ENCODE data around the gene SCAMP2.
A peak's percentile ranks its signal among the peaks of the same experiment; 100 is the strongest.
"Not testable (repeated sequence)": the region's sequence is repeated elsewhere in the genome, so short reads cannot be mapped to it uniquely, and the experiment has no call there.

SCAMP2 gene, protein sequence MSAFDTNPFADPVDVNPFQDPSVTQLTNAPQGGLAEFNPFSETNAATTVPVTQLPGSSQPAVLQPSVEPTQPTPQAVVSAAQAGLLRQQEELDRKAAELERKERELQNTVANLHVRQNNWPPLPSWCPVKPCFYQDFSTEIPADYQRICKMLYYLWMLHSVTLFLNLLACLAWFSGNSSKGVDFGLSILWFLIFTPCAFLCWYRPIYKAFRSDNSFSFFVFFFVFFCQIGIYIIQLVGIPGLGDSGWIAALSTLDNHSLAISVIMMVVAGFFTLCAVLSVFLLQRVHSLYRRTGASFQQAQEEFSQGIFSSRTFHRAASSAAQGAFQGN

DNA sequence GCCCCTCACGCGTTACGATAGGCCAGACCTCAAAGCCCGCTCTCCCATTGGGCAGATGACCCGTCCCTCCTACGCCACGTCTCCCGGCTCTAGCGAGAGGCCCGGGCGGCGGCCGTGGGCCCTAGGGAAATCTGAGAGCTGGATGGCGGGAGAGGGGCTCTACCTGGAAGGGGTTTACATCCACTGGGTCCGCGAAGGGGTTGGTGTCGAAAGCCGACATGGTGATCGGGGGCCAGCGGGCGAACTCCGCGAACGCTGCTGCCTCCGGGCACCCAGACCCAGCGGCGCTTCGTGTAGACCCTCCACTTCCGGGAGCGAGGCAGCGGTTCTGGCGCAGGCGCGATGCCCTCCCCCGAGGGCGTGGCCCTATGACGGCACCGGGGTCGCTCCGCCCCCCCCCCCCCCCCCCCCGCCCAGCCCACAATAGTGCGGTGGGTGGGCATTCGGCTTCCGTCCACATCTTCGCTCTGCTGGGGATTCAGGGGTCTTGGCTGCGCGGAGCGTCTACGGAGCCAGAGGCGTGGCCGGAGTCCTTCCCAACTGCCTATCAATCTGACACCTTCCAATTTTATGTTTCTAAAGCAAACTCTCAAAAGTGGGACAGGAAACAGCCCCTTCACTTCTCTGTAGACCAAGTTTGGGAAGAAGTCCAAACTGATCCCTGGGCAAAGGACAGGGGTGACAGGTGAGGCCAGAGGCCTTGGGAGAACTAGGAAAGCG, at the start of gene SCAMP2:
Gene SCAMP2, minus strand, starts transcription at position 330 of the 720 bp plus-strand sequence. Its CDS starts 110 bp downstream, at position 220.
- intact Hi-C loops (cut with micrococcal nuclease) = loop anchor here (2.0 kb wide), 1 partner anchor 18 kb away; the partner anchor contains the start of gene MPI
- peaks cover 1% of the 10 kb centered on the region for H3K27me3 Mint-ChIP-seq
- peak within 1 kb of the TSS; percentile 96 for H3K27ac Mint-ChIP-seq
- H3K4me3 Mint-ChIP-seq = peak within 1 kb of the TSS; percentile 95
- peaks cover 52% of the 10 kb centered on the region for H3K4me1 Mint-ChIP-seq (ENCODE audit: low read depth)
- H3K36me3 Mint-ChIP-seq (ENCODE audit: low read depth) = peaks cover 45% of the 10 kb centered on the region
- no peaks in the 10 kb centered on the region for H3K9me3 Mint-ChIP-seq

DNA sequence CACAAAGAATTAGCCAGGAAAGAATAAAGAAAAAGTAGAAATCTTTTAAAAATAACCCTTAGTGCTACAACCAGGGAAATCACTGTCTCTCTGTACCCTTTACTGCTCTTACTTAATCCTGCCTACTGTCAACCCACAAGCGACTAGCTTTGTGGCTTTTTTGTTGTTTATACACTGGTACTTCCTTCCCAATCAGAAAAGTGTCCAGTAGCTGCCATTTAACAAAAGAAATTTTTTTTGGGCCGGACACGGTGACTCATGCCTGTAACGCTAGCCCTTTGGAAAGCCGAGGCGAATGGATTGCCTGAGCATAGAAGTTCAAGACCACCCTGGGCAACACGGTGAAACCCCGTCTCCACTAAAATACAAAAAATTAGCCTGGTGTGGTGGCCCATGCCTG, 47.3 kb upstream of the SCAMP2 start:
- H3K27ac Mint-ChIP-seq = no peak overlapping the region
- peaks cover 97% of the 10 kb centered on the region for H3K36me3 Mint-ChIP-seq (ENCODE audit: low read depth)
- no peak overlapping the region for H3K4me3 Mint-ChIP-seq
- no peaks in the 10 kb centered on the region for H3K4me1 Mint-ChIP-seq (ENCODE audit: low read depth)
- intact Hi-C loops (cut with micrococcal nuclease) = no loop called here
- no peaks in the 10 kb centered on the region for H3K27me3 Mint-ChIP-seq
- no peaks in the 10 kb centered on the region for H3K9me3 Mint-ChIP-seq

DNA sequence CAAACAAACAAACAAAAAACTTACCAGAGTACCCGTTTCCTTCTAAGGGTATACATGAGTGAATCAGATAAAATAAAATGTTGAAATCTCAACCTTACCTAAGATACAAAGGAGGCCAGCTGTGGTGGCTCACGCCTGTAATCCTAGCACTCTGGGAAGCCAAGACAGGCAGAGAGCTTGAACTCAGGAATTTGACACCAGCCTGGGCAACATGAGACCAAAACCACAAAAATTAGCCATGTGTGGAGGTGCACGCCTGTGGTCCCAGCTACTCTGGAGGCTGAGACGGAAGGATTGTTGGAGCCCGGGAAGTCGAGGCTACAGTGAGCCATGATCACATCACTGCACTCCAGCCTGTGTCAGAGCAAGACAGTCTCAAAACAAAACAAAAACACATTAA, 44.5 kb upstream of the SCAMP2 start:
- Mint-ChIP-seq H3K4me1 (ENCODE audit: low read depth) (no peaks in the 10 kb centered on the region), H3K27me3 (no peaks in the 10 kb centered on the region), H3K9me3 (no peaks in the 10 kb centered on the region), H3K36me3 (ENCODE audit: low read depth) (peaks cover 97% of the 10 kb centered on the region), H3K27ac (no peak overlapping the region), H3K4me3 (no peak overlapping the region)
- intact Hi-C loops (cut with micrococcal nuclease) = no loop called here

DNA sequence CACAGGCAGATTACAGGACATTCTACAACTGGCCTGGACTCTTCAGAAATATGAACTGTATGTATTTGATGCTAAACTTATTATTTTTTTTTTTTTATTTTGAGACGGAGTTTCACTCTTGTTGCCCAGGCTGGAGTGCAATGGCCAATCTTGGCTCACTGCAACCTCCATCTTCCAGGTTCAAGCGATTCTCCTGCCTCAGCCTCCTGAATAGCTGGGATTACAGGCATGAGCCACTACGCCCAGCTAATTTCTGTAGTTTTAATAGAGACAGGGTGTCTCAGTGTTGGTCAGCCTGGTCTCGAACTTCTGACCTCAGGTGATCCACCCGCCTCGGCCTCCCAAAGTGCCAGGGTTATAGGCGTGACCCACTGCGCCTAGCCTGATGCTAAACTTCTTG, 40.6 kb upstream of the SCAMP2 start:
- H3K4me3 Mint-ChIP-seq; H3K27ac Mint-ChIP-seq; H3K9me3 Mint-ChIP-seq; H3K4me1 Mint-ChIP-seq (ENCODE audit: low read depth); H3K27me3 Mint-ChIP-seq; intact Hi-C loops (cut with micrococcal nuclease): not testable (repeated sequence)
- H3K36me3 Mint-ChIP-seq (ENCODE audit: low read depth) = peaks cover 85% of the 10 kb centered on the region

DNA sequence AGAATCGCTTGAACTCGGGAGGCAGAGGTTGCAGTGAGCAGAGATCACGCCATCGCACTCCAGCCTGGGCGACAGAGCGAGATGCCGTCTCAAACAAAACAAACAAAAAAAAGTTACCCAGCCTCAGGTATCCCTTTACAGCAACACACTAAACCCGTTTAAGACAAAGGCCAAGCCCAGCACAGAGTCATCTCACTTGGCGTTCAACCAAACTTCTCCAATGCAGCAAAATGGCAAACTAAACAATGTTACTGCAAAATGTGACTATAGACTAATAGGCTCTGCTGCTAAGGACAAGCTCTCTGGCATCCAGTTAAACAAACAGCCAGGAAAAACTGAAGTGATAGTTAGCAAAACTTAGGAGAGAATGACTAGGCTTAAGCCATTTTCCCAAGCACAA, 39.9 kb upstream of the SCAMP2 start:
- Mint-ChIP-seq H3K36me3 (ENCODE audit: low read depth) (peaks cover 78% of the 10 kb centered on the region), H3K4me3 (no peak overlapping the region), H3K27ac (no peak overlapping the region), H3K4me1 (ENCODE audit: low read depth) (no peaks in the 10 kb centered on the region), H3K27me3 (no peaks in the 10 kb centered on the region), H3K9me3 (no peaks in the 10 kb centered on the region)
- intact Hi-C loops (cut with micrococcal nuclease) = no loop called here

DNA sequence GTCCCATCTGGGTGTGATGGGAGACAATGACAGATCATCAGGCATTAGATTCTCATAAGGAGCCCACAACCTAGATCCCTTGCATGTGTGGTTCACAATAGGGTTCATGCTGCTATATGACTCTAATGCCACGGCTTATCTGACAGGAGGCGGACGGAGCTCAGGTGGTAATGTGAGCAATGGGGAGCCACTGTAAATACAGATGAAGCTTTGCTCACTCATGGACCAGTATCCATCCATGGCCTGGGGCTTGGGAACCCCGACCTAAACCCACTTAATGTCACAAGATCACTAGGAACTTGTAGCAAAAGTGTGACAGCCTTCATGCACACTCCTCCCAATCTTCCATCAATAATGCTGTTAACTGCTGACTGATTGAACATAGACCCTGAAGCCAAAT, 35.5 kb upstream of the SCAMP2 start:
- intact Hi-C loops (cut with micrococcal nuclease) = no loop called here
- Mint-ChIP-seq H3K27me3 (no peaks in the 10 kb centered on the region), H3K4me3 (no peak overlapping the region), H3K36me3 (ENCODE audit: low read depth) (peaks cover 57% of the 10 kb centered on the region), H3K9me3 (no peaks in the 10 kb centered on the region), H3K4me1 (ENCODE audit: low read depth) (peaks cover 32% of the 10 kb centered on the region), H3K27ac (no peak overlapping the region)

DNA sequence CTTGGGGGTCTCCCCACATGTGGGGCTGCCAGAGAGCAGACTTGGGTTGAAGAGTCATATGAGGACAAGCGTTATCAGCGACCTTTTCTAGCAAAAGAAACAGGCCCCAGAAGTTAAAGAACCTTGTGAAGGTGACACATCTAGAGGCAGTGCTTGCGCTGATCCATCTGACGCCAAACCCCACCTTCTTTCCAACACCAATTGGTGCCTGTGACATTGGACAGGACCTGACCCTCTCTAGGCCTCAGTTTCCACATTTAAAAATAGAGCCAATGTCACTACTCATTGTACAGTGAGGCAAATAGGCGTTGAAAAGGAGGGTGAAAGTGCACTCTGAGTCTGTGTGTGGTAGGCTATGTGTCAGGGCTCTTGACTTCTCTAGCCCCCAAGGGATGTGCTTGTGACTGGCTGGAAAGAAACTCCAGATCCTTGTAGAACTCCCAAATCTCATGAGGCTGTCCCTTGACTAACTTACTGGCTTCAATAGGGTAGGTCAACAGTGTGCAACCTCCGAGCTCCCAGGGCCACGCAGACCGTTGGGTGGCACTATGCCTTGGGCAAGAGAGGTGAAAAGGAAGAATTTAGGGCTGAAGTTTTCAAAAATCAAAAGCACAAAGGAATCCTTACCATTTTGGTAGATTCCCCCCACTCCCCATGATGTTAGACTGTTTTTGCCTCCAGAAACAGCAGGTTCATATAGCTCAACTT, 34.2 kb upstream of the SCAMP2 start:
- Mint-ChIP-seq H3K4me3 (peak overlapping the region; percentile 91), H3K27me3 (no peaks in the 10 kb centered on the region), H3K36me3 (ENCODE audit: low read depth) (peaks cover 58% of the 10 kb centered on the region), H3K27ac (peak overlapping the region; percentile 87), H3K4me1 (ENCODE audit: low read depth) (peaks cover 42% of the 10 kb centered on the region), H3K9me3 (no peaks in the 10 kb centered on the region)
- intact Hi-C loops (cut with micrococcal nuclease) = no loop called here

DNA sequence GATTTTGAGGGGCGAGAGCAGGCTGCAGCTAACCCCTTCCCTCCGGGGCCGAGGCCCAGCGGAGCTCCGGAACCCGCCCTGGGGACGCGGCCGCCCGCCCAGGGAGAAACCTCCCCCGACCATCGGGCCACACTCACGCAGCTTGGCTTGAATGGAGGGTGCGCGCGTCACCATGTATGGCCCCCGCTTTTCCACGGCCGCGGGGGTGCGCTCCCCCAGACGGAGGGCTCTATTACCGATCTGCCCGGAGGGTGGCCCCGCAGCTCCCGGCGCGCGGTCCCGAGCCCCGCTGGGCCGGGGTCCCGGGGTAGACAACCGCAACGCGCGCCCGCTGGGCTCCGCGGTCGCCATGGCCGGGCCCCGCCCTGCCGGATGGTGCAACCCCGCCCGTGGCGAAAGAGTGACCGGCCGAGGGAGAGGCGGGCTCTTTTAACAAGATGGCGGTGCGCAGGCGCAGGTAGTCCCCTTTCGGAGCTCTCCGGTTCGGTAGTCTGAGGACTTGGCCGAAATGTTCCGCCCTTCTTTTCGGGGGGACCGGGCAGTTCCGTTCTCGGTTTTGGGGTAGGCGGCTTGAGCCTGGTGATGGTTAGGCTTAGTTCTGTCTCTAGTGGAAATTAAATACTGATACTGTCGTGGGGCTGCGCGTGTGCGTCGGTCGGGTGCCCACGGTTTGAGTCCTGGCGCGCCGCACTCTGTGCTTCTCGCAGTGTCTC, 33.4 kb upstream of the SCAMP2 start, which contains the start of gene FAM219B:
Gene FAM219B, minus strand, starts transcription at position 402 of the 713 bp plus-strand sequence. Its CDS starts 51 bp downstream, at position 351.
- peak within 1 kb of the TSS; percentile 87 for H3K27ac Mint-ChIP-seq
- intact Hi-C loops (cut with micrococcal nuclease) = loop anchor here (1.0 kb wide), 1 partner anchor 63 kb away; the partner anchor contains the start of gene ULK3
- peaks cover 56% of the 10 kb centered on the region for H3K36me3 Mint-ChIP-seq (ENCODE audit: low read depth)
- H3K27me3 Mint-ChIP-seq = no peaks in the 10 kb centered on the region
- H3K4me3 Mint-ChIP-seq = peak within 1 kb of the TSS; percentile 91
- H3K4me1 Mint-ChIP-seq (ENCODE audit: low read depth) = peaks cover 49% of the 10 kb centered on the region
- no peaks in the 10 kb centered on the region for H3K9me3 Mint-ChIP-seq

DNA sequence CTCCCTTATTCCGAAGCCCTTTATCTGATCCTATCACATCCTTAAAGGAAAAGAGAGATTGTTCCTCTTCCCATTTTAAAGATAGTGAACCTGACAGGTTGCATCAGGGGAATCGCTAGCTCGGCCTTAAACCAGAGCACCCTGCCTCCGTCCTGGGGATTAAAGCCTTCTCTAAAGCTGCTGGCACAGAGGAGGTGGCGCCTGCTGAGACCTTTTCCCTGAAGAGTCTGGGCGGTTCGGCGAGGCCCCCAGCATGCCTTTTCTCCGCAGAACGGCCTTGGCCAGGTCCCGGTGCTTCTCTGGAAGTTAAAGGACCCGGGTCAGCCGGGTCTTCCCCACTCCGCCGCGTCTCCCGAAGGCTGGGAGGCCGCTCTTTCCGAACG, 32.9 kb upstream of the SCAMP2 start:
- peaks cover 53% of the 10 kb centered on the region for H3K4me1 Mint-ChIP-seq (ENCODE audit: low read depth)

DNA sequence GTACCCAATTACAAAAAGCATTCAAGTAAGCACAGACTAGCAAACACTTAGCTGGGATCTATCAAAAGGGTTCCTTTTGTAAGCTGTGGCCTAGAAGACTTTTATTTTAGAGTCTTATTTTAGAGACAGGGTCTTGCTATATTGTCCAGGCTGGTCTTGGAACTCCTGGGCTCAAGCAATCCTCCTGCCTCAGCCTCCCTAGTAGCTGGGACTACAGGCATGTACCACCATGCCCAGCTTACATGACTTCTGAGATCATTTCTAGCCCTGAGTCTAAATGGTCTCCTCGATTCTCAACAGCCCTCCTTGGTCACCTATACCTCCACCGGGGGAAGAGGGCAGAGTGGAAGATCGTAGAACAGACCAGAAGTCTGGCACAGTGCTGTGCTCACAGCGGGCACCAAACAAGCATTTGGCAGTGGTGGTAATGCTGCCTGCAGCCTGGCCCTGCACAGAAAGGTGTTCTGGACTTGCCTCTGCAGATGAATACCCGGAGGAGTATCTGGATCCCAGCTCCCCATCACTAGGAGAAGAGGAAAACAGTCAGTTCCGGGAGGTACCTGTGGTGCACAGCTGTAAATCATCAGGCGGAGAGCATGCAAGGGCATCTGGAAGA, 31.1 kb upstream of the SCAMP2 start:
- Mint-ChIP-seq H3K4me3 (no peak overlapping the region), H3K27me3 (no peaks in the 10 kb centered on the region), H3K9me3 (no peaks in the 10 kb centered on the region), H3K4me1 (ENCODE audit: low read depth) (peaks cover 59% of the 10 kb centered on the region), H3K27ac (no peak overlapping the region), H3K36me3 (ENCODE audit: low read depth) (peaks cover 59% of the 10 kb centered on the region)
- intact Hi-C loops (cut with micrococcal nuclease) = loop anchor here (5.0 kb wide), 1 partner anchor 33 kb away; the partner anchor contains the start of gene COX5A

More for the DNA sequence above, 32.9 kb upstream of the SCAMP2 start:
- Mint-ChIP-seq H3K36me3 (ENCODE audit: low read depth) (peaks cover 52% of the 10 kb centered on the region), H3K27ac (peak overlapping the region; percentile 87), H3K27me3 (no peaks in the 10 kb centered on the region), H3K4me3 (peak overlapping the region; percentile 91), H3K9me3 (no peaks in the 10 kb centered on the region)
- intact Hi-C loops (cut with micrococcal nuclease) = loop anchor here (1.0 kb wide), 1 partner anchor 63 kb away; the partner anchor contains the start of gene ULK3

DNA sequence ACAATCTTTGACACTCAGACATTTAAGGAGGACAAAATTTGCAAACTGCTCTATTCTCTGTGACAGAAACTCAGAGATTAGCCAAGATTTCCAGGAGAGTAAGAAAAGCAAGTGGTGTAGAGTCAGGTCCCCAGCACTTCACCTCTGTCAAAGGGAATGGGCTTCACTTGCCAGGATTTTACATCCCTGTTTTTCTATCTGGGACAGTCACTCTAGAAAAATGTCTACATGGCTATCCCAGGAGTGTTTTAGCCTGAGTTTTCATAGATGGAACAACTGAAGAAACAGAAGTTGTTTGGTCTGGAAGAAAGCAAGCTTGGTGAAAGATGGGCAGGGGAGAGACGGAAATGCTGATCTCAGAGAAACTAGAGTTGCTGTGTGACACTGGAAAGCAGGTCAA, 30.5 kb upstream of the SCAMP2 start:
- peaks cover 59% of the 10 kb centered on the region for H3K4me1 Mint-ChIP-seq (ENCODE audit: low read depth)
- H3K36me3 Mint-ChIP-seq (ENCODE audit: low read depth) = peaks cover 65% of the 10 kb centered on the region
- H3K27me3 Mint-ChIP-seq = no peaks in the 10 kb centered on the region
- intact Hi-C loops (cut with micrococcal nuclease) = loop anchor here (2.0 to 5.0 kb wide), 2 partner anchors 34 to 37 kb away; partner anchors contain the start of gene COX5A
- no peak overlapping the region for H3K27ac Mint-ChIP-seq
- H3K4me3 Mint-ChIP-seq = no peak overlapping the region
- H3K9me3 Mint-ChIP-seq = no peaks in the 10 kb centered on the region

DNA sequence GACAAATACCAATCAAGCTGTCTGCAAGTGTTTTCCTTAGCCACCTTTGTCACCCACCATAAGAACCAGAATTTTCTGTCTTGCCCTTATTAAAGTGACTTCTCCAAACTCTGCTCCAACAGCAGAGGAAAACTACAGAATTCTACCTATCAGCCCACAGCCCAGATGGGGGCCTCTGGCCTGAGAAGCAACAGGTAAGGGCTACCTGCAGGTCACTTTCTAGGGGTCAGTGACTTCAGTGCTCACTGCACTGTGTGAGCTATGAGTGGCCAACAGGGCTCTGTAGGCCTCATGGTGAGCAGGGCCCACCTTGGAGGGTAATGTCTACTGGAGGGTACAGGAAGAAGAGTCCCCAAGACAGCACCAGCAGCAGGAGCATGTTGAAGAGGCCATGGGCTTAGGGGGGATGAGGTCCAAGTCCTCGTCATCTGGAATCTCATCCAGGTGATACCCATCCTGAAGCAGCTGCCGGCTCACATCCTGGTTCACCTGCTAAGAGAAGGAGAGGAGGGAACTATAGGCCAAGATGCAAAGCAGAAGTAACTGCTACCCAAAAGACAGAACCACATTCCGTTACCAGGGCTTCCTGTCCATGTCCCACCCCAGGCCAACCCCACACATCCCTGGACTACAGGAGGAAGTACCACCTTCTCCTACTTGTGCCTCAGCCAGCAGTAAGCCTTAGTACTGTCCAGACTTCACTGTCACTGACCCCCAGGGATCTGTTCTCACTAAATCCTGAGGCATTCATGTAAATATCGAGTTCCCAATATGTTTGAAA, 29.3 kb upstream of the SCAMP2 start:
- H3K36me3 Mint-ChIP-seq (ENCODE audit: low read depth) = peaks cover 77% of the 10 kb centered on the region
- intact Hi-C loops (cut with micrococcal nuclease) = loop anchor here (2.0 to 5.0 kb wide), 2 partner anchors 35 to 36 kb away; partner anchors contain the start of gene COX5A
- no peaks in the 10 kb centered on the region for H3K27me3 Mint-ChIP-seq
- H3K4me1 Mint-ChIP-seq (ENCODE audit: low read depth) = peaks cover 56% of the 10 kb centered on the region
- H3K9me3 Mint-ChIP-seq = no peaks in the 10 kb centered on the region
- H3K4me3 Mint-ChIP-seq = no peak overlapping the region
- peak overlapping the region; percentile 45 for H3K27ac Mint-ChIP-seq
